Aorta (tissue), 5 donors: ENCODE measurements around the gene SOX9. TPM values are rescaled to one million over a fixed set of nuclear protein-coding genes. Genes with fewer than 3 reads are reported as not detected.

Source experiments
- ATAC-seq: fragments of 200-7000 bp; cut with Tn5 transposase; one replicate; pipeline ENCODE4 v1.9.1; 2022; ENCODE audit warnings: moderate library complexity; ENCODE audit not compliant: low FRiP score
- DNase-seq, 2 donors: peaks; one replicate each; pipeline ENCODE4 v3.0.0-alpha.2; 2020
- H3K27ac ChIP-seq, 2 donors: one replicate each; pipeline ENCODE4 v1.5.1; 2013; ENCODE audit warnings: low read length in 2 of 2, mild to moderate bottlenecking in 2 of 2, moderate library complexity in 2 of 2, control low read depth in 1 of 2, inconsistent platforms in 1 of 2, low read depth in 1 of 2
- H3K27me3 ChIP-seq, 2 donors: one replicate each; pipeline ENCODE4 v1.6.1; 2013; ENCODE audit warnings: control low read depth in 1 of 2, low read length in 1 of 2, mild to moderate bottlenecking in 1 of 2, moderate library complexity in 1 of 2; ENCODE audit not compliant: insufficient read depth in 2 of 2, control insufficient read depth in 1 of 2
- H3K36me3 ChIP-seq, 2 donors: one replicate each; pipeline ENCODE4 v1.6.1; 2013; ENCODE audit warnings: control low read depth in 1 of 2, low read length in 1 of 2, mild to moderate bottlenecking in 1 of 2; ENCODE audit not compliant: insufficient read depth in 2 of 2, control insufficient read depth in 1 of 2
- H3K4me1 ChIP-seq, 2 donors: one replicate each; pipeline ENCODE4 v1.6.1; 2013; ENCODE audit warnings: low read length in 2 of 2, control low read depth in 1 of 2, mild to moderate bottlenecking in 1 of 2, moderate library complexity in 1 of 2; ENCODE audit not compliant: insufficient read depth in 2 of 2, control insufficient read depth in 1 of 2
- H3K4me3 ChIP-seq, 2 donors: one replicate each; pipeline ENCODE4 v1.5.1; 2013; ENCODE audit warnings: low read length in 2 of 2, control low read depth in 1 of 2, mild to moderate bottlenecking in 1 of 2
- H3K9me3 ChIP-seq: one replicate; pipeline ENCODE4 v1.6.1; 2013; ENCODE audit warnings: mild to moderate bottlenecking, low read length; ENCODE audit not compliant: control insufficient read depth
- WGBS, 2 donors: extraction: QIAGEN DNeasy Blood & Tissue Kit; methylation state at CpG; one replicate each; pipeline ENCODE4 v1.1.7; 2013; 5-methylcytosine and 5-hydroxymethylcytosine counted together
- intact Hi-C, 2 donors: fragments of 100-400 bp; cut with DNase I; formaldehyde crosslinking; loops; one replicate each; pipeline versions ENCODE4 v1.14.2 to v1.15.0; 2022
- polyA plus RNA-seq, 2 donors: library from polyadenylated mRNA; stranded (reverse); fragments of 200-250 nt; gene quantifications; one replicate each; pipeline ENCODE4 v1.2.3, GENCODE V29; 2013
- total RNA-seq, 2 donors: library from RNA; stranded (reverse); fragmentation: NEBNext Ultra II Directional; extraction: Animal tissue kit (Norgen Biotek cat#: 25700); gene quantifications; one replicate each; pipeline ENCODE4 v1.2.1, GENCODE V29; 2021
- donor health status: healthy with polysubstance abuse.
- donor health status: Bipolar disorder and iron deficiency.
- donor health status: DM: no; HTN: no; CAD: no.
- donor health status: DM: no; HTN: no; CAD: no.
- donor health status: DM: yes; HTN: yes; CAD: no.

SOX9 gene
- total and polyA plus RNA-seq, 4 donors, result 1.5 to 4.7 (median 3.5) TPM

GRCh38 chr17:72115781-72116525 is 4.9 kb upstream of the SOX9 start:
- H3K4me1 ChIP-seq, result no peaks in the 10 kb centered on the region

GRCh38 chr17:72116661-72117521 is 3.9 kb upstream of the SOX9 start:
- H3K36me3 ChIP-seq, result no peaks in the 10 kb centered on the region
- H3K9me3 ChIP-seq, result no peaks in the 10 kb centered on the region
- ATAC-seq (no peak), DNase-seq (no peak)
- intact Hi-C loops, result loop anchor here (5.0 to 10.0 kb wide), 2 partner anchors 425 to 428 kb away; no protein-coding TSS in a partner anchor
- WGBS, 2 donors, result 7 to 15% methylated on average over 58 of the region's 58 CpGs
- H3K4me3 ChIP-seq, result no peak overlapping the region
- no peaks in the 10 kb centered on the region for H3K27me3 ChIP-seq
- H3K4me1 ChIP-seq, result no peaks in the 10 kb centered on the region
- no peak overlapping the region for H3K27ac ChIP-seq

More at GRCh38 chr17:72115781-72116525, 4.9 kb upstream of the SOX9 start:
- DNase-seq (no peak), ATAC-seq (no peak)
- H3K36me3 ChIP-seq, result no peaks in the 10 kb centered on the region
- intact Hi-C loops, result loop anchor here (5.0 to 10.0 kb wide), 2 partner anchors 426 to 429 kb away; no protein-coding TSS in a partner anchor
- no peak overlapping the region for H3K4me3 ChIP-seq
- no peak overlapping the region for H3K27ac ChIP-seq
- no peaks in the 10 kb centered on the region for H3K27me3 ChIP-seq
- 39 to 61% methylated on average over 39 of the region's 39 CpGs for WGBS, 2 donors
- H3K9me3 ChIP-seq, result no peaks in the 10 kb centered on the region

- Histone ChIP-seq H3K4me3 (no peak overlapping the region), H3K9me3 (no peaks in the 10 kb centered on the region), H3K27ac (no peak overlapping the region), H3K27me3 (no peaks in the 10 kb centered on the region), H3K4me1 (no peaks in the 10 kb centered on the region), H3K36me3 (no peaks in the 10 kb centered on the region)
- WGBS, 2 donors, result 2 to 3% methylated on average over 47 to 51 of the region's 51 CpGs
- intact Hi-C loops, result loop anchor here (5.0 to 10.0 kb wide), 2 partner anchors 425 to 427 kb away; no protein-coding TSS in a partner anchor
- DNase-seq (no peak), ATAC-seq (no peak)
Observed at GRCh38 chr17:72117535-72118334, 3.1 kb upstream of the SOX9 start.

GRCh38 chr17:72118335-72119076 is 2.3 kb upstream of the SOX9 start:
- Histone ChIP-seq H3K36me3 (no peaks in the 10 kb centered on the region), H3K27ac (no peak overlapping the region), H3K27me3 (no peaks in the 10 kb centered on the region), H3K4me1 (no peaks in the 10 kb centered on the region), H3K9me3 (no peaks in the 10 kb centered on the region), H3K4me3 (no peak overlapping the region)
- 2 to 3% methylated on average over 24 of the region's 24 CpGs for WGBS, 2 donors
- no peak for ATAC-seq
- intact Hi-C loops, result loop anchor here (5.0 to 10.0 kb wide), 2 partner anchors 424 to 426 kb away; no protein-coding TSS in a partner anchor
- peak in 1 of 2 donors; percentile 60 for DNase-seq

GRCh38 chr17:72119077-72119872 is 1.5 kb upstream of the SOX9 start:
- Histone ChIP-seq H3K4me1 (no peaks in the 10 kb centered on the region), H3K27me3 (no peaks in the 10 kb centered on the region), H3K36me3 (no peaks in the 10 kb centered on the region), H3K9me3 (no peaks in the 10 kb centered on the region), H3K4me3 (no peak overlapping the region), H3K27ac (no peak overlapping the region)
- WGBS, 2 donors, result 29 to 40% methylated on average over 22 of the region's 22 CpGs
- DNase-seq (no peak), ATAC-seq (no peak)
- intact Hi-C loops, result loop anchor here (5.0 to 10.0 kb wide), 2 partner anchors 423 to 426 kb away; no protein-coding TSS in a partner anchor

GRCh38 chr17:72119873-72120641 is 763 bp upstream of the SOX9 start:
- Histone ChIP-seq H3K4me3 (no peak overlapping the region), H3K36me3 (no peaks in the 10 kb centered on the region), H3K27me3 (no peaks in the 10 kb centered on the region), H3K27ac (no peak overlapping the region), H3K4me1 (no peaks in the 10 kb centered on the region), H3K9me3 (no peaks in the 10 kb centered on the region)
- DNase-seq (no peak), ATAC-seq (no peak)
- WGBS, 2 donors, result 6 to 7% methylated on average over 53 to 54 of the region's 54 CpGs
- intact Hi-C loops, result loop anchor here (5.0 to 10.0 kb wide), 3 partner anchors 145 to 425 kb away; no protein-coding TSS in a partner anchor
